Ramos (cell line): Measurements from ENCODE around the gene MRPL33.
"Not testable (repeated sequence)": the region's sequence is repeated elsewhere in the genome, so short reads cannot be mapped to it uniquely, and the experiment has no call there.

ENCODE experiments used
- in situ Hi-C: fragments of 300-500 bp; cut with MboI; formaldehyde crosslinking; loops from one replicate; pipeline ENCODE4 v1.14.3; 2022; ENCODE audit warnings: low sequenced_read_pairs; ENCODE audit not compliant: unreplicated experiment

Gene MRPL33

DNA sequence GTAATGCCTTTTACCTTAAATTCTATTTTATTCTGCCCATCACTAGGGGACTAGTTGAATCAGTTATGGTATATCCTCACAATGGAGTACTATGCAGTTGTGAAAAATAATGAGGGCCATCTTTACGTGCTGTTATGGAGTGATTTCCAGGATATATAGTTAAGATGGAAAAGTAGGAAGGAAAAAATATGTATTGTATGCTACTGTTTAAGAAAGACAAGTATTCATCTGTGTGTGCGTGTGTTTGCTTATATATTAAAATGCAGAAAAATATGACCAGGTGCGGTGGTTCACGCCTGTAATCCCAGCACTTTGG lies 32.5 kb upstream of the MRPL33 start:
- in situ Hi-C loops, result no loop called here

DNA sequence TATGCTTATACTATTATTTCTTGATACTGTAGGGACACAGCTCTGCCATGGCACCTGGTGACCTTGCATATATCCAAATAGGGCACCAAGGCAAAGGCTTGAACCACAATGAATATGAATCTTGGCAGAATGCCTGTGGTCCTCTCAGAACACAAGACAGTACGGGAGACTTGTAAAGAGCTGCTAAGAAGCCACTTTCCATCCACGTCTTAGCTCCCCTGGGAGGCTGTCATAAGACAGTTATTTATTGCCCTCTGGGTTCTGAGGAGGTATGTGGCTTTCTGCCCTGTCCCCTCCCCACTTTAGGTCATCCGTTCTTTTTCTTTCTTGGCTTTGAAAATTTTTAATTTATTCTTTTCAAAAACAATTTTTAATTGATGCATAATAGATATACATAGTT lies 29.8 kb upstream of the MRPL33 start:
- in situ Hi-C loops, result no loop called here

DNA sequence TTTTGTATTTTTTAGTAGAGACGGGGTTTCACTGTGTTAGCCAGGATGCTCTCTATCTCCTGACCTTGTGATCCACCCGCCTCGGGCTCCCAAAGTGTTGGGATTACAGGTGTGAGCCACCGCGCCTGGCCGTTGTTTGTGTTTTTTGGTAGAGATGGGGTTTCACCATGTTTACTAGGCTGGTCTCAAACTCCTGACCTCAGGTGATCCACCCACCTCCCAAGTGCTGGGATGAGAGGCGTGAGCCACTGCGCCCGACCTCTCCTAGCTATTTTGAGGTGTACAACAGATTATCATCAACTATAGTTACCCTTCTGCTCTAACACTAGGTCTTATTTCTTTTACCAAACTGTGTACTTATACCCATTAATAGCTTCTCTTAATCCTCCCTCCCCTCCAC lies 28.9 kb upstream of the MRPL33 start:
- in situ Hi-C loops, result no loop called here

DNA sequence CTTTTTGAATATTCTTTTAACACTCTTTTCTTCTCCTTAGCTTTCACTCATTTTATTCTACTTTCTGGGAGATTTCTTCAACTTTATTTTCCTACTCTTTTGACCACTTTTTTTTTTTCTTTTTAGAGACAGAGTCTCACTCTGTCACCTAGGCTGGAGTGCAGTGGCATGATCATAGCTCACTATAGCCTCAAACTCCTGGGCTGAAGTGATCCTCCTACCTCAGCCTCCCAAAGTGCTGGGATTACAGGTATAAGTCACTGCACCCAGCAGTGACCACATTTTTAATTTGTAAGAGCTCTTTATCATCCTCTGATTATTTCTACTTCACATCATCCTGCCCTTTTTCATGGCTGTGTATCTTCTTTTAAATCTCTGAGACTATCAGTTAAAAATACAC lies 26.0 kb upstream of the MRPL33 start:
- in situ Hi-C loops, result not testable (repeated sequence)

DNA sequence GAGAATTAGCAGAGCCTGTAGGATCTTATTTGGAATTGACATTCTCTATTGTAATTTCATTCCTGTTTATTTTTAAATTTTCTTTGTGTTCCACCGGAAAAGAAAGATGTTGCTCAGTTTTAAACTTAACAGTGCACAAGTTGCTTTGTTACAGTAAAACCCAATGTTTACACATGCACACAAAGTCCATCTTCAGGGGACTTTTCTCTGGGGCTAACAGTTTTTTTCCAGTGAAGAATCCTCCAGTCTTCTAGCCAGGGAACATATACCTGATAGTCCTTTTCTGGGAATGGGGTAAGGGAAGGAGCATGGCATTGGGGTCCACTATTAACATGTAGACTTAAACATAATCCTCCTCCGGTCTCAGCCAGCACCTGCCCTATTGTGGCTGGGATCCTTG lies 25.2 kb upstream of the MRPL33 start:
- in situ Hi-C loops, result no loop called here

DNA sequence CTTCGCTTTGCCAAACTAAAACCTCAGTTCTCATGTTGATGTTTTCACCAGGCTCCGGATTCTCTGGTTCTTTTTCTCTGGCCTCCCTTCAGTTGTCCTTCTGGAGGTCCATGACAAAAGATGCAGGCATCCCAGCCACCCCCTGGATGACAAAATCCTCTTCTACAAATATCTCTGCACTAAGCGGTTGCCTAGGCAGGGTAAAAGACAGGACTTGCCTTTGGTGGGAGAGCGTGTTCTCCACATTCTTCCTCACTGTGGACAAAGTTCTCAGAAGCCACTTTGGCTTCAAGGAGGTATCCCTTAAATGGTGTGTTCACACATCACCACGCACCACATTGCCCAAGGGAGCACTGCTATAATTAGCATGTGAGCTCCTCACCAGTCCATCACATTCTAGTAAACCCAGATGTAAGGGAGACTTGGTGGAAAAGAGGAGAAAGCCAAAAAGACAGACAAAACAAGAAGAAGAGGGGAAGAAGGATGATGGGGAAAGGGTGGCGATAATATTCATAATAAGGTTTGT lies 23.6 kb upstream of the MRPL33 start:
- in situ Hi-C loops, result no loop called here

DNA sequence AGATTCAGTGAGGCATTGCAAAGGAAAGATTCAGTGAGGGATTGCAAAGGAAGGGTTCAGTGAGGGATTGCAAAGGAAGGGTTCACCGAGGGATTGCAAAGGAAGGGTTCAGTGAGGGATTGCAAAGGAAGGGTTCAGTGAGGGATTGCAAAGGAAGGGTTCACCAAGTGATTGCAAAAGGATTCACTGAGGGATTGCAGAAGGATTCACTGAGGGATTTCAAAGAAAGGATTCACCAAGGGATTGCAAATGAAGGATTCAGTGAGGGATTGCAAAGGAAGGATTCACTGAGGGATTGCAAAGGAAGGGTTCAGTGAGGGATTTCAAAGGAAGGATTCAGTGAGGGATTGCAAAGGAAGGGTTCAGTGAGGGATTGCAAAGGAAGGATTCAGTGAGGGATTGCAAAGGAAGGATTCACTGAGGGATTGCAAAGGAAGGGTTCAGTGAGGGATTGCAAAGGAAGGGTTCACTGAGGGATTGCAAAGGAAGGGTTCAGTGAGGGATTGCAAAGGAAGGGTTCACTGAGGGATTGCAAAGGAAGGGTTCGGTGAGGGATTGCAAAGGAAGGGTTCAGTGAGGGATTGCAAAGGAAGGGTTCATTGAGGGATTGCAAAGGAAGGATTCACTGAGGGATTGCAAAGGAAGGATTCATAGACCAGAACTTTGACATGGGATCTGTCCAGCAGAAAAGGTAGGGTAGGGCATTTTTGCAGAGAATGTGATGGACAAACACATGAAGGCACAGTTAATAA lies 22.5 kb upstream of the MRPL33 start:
- in situ Hi-C loops, result not testable (repeated sequence)

DNA sequence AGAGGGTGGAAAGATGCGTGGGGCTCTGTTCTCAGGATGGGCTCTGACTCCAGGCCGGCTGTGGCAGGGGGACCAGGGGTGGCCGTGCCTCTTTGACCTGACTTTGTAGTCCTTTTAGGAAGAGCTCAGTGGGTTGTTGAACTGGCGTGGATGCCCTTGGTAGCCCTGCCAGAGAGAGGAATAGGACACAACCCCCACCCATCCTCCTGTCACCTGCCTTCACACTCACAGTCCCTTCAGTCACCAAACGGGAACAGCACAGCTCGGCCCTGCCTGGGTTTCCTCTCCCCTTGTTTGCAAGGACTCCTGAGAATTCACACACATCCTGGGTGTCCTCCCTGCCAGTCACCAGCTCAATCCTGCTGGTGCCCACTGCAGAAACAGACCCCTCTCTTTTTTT lies 20.1 kb upstream of the MRPL33 start:
- in situ Hi-C loops, result loop anchor here (25.0 kb wide), 1 partner anchor 686 kb away; no protein-coding TSS in a partner anchor

DNA sequence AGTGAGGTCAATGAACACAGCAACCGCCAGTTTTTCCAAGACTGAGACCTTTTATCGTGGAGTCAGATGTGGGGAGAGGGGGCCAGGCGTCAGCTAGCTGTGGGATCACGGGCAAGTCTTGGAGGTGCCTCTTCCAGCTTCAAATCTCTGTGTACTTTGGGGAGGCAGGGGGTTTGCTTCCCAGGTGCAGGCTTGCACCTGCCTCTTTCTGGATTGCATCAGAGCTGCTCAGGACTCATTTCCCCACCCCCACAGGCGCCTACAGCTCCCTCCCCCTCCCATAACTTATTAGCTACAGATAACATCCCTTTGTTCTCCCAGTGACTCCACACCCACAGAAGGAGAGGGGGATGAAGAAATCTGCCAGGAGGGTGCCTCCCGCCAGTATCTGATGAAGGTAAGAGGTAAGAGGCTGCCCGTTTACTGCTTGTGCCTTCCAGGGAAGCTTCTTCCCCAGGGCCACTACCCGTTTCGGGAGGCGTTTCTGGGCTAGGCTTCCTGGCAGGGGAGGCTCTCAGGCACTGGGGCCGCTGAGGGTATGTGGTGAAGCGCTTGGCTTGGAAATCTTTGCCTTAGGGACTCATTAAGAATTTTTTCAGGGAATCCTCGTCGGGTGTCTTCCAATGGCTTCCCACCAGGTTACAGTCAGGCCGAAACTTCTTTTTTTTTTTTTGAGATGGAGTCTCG lies 18.8 kb upstream of the MRPL33 start:
- in situ Hi-C loops, result loop anchor here (25.0 kb wide), 1 partner anchor 685 kb away; no protein-coding TSS in a partner anchor

DNA sequence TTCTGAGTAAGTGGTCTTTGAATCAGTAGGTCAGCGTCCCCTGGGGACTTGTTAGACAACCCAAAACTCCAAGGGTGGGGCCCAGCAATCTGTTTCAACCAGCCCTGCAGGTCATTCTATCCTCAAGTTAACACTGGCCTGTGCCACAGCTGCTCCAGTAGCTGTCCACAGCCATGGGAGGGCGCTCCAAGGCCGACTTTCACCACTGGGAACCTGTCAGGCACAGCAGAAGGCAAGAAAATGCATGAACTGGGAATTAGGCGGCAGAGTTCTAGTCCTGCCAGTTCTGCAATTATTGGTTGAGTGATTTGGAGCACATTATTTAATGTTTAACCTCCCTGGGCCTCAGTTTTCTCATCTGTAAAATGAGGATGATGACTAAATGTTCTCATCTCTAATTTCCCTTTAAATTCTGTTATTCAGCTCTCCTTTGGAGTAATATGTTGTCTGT lies 17.4 kb upstream of the MRPL33 start:
- in situ Hi-C loops, result loop anchor here (25.0 kb wide), 1 partner anchor 683 kb away; no protein-coding TSS in a partner anchor

DNA sequence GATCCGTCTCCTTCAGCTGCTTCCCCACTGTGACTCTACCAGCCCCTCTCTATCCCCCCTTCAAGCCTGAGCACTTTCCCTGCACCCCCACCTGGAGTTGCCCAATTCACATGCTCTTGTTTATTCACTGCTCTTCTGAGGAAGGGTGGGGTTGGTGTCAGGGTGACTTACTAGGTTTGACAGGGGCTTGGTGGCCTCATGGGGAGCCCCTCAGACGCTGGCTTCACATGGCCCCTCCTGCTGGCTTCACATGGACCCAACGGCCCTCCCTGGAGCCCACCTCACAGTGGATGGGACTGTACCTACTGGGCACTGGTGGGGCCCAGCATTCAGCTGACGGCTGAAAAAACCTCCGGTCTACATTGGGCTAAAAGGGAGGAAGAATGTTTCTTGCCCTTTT lies 16.7 kb upstream of the MRPL33 start:
- in situ Hi-C loops, result loop anchor here (25.0 kb wide), 1 partner anchor 682 kb away; no protein-coding TSS in a partner anchor

DNA sequence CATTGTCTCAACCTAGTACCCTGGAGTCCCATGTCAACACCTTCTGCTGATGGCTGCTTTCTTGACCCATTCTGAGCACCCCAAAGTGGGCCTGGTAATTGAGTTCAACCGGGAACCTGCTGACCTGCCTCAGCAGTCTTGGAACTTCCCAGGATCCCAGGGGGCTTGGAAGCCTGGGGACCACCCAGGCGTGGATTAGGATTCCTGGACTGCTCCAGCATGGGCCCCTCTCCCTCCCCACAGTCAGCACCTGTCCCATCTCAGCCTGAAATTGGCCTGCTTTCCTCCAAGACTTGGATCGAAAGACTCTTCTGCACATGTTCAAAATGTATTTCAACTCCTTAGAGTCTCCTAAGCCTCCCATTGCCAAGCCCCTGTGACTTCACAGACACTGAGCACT lies 15.4 kb upstream of the MRPL33 start:
- in situ Hi-C loops, result loop anchor here (25.0 kb wide), 1 partner anchor 681 kb away; no protein-coding TSS in a partner anchor

DNA sequence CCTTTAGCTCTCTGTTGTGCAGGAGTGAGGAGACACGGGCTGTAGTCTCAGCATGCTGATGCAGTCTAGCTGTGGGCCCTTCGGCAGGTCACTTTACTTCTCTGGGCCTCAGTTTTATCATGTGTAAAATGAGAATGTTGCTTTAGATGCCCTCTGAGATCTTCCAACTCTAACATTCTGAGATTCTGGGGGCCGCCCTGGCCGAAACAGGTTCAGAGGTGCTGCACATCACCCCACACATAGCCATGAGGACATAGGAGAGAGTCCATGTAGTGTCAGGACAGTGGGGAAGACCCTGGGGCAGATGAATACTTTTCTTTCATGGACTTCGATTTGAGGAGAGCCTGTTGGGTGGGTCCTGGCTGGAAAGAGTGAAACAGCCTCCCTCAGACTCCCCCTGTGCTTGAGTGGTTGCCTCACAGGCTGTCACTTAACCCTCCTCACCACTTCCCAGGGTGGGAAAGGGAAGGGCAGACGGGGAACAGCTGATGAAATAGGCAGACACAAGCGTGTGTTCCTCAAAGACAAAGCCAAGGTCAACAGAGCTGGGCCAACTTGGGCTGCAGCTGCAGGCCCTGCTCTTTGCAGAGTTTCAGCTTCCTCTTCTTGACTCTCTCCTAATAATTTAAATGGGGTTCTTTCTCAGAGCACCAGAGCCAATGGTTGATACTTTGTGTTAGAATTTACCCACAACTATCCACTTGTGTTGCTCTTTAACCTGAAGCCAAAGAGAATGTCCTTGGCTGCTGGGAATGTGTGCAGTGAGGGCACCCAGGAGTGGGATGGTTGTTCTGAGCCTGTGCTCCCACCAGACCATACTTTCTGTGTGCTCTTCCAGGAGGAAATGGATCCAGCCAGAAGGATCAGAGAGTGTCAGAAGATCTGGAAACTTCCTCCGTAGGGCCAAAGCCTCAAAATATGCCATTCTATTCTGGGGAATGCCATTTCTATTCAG lies 14.7 kb upstream of the MRPL33 start:
- in situ Hi-C loops, result loop anchor here (25.0 kb wide), 1 partner anchor 680 kb away; no protein-coding TSS in a partner anchor

DNA sequence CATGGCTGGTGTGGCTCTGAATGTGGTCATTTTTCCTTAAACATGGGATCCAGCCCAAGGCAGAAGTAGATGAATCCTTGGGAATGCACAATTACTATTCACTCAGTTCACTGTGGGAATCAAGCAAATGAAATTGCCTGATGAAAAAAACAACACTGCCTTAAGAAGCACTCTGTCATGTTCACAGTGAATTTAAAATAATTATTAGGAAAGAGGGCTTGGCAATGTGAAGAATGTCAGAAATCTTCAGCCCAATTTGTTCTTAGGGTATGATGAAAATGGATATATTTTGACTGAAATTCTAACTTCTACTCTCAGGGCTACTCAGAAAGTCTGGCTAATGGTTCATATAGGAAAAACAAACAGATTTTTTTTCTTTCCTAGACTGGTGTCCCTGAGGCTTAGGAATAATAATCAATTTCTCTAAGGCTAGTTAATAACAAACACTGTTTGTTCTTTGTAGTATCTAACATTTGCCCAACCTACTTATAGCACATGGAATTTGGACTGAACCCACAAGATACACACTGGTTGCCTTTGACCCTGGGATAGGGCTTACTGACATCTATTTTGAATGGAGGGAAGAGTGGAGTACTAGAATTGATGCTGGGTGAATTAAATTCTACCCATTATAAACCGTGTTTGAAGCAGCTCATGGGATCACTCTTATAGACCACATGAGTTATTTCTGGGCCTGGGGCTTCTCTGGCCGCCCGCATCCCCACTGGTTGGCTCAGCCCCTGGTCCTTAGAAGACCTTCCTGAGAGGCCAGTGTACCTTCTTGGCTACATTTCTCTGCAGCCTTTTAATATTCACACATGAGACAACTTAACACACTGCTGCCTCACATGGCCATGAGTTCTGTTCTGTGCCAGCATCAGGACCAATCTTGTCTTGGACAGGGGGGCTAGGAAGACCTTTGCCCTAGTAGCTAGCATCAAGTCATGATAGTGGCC lies 8.3 kb upstream of the MRPL33 start:
- in situ Hi-C loops, result loop anchor here (25.0 kb wide), 1 partner anchor 674 kb away; no protein-coding TSS in a partner anchor

DNA sequence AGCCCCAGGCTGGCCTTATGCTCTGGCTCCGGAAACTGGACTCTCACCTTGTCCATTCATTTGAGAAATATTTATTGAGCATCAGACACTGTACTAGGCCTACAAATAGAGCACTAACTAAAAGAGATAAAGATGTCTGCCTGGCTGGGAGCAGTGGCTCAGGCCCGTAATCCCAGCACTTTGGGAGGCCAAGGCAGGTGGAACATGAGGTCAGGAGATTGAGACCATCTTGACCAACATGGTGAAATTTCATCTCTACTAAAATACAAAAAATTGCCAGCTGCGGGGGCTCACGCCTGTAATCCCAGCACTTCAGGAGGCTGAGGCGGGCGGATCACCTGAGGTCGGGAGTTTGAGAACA lies 7.6 kb upstream of the MRPL33 start:
- in situ Hi-C loops, result loop anchor here (25.0 kb wide), 1 partner anchor 673 kb away; no protein-coding TSS in a partner anchor

DNA sequence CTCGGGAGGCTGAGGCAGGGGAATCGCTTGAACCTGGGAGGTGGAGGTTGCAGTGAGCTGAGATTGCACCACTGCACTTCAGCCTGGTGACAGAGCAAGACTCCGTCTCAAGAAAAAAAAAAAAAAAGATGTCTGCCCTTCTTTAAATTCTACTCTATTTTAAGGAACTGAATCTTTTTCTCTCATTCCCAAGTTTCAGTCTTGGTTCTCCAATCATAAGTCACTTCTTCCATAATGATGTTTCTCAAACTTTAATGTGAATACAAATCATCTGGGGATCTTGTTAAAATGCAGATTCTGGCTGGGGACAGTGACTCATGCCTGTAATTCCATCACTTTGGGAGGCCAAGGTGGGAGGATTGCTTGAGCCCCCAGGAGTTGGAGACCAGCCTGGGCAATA lies 7.0 kb upstream of the MRPL33 start:
- in situ Hi-C loops, result loop anchor here (25.0 kb wide), 1 partner anchor 673 kb away; no protein-coding TSS in a partner anchor

DNA sequence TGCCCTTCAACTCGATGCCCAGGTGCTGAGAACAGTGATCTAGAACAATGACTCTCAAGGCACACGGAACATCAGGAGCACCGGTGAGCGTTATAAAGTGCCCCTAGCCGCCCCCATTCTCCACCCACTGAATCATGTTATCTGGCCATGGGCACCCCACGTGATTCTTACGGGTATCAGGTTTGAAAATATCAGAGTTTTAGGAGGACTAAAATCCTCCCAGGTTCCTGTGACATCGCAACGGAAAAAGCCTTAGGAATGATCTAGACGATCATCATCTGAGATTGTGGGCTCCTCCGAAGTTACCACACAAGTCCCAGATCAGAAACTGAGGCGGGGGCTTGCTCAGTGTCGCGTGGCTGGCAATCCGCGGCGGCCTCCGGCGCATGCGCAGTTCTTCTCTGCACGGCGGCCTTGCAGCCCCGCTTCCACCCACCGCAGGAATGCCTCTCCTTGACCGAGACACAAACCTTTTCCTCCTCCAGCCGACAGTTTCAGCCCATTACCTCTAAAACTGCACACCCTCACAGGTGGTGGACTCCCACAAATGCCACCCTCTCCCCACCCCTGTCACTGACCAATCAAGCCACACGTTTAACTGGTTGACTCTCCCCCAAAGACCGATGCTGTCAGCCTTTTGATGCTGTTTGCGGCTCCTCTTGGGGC lies 5.8 kb upstream of the MRPL33 start:
- in situ Hi-C loops, result loop anchor here (25.0 kb wide), 1 partner anchor 672 kb away; no protein-coding TSS in a partner anchor

DNA sequence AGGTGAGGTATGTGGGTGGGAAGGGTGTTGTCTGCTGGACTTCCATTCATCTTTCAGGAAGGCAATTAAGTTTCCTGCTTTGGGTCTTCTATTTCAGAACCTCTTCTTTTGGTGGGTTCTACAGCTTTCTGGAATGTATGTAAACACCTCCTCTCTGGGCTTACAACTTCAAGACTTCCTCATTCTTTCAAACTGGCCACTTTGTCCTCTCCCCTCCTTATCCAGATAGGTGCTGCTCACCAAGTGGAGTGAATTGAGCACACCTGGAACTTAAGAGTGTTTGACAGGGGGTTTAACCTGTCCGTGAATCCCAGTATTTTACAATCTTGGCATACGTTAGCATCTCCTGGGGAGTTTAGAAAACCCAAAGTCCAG lies 5.2 kb upstream of the MRPL33 start:
- in situ Hi-C loops, result loop anchor here (25.0 kb wide), 1 partner anchor 671 kb away; no protein-coding TSS in a partner anchor
